ENCODE measurements around the gene ASXL1. TPM values are rescaled to one million over a fixed set of nuclear protein-coding genes. Genes with fewer than 3 reads are reported as not detected.
A peak's percentile ranks its signal among the peaks of the same experiment; 100 is the strongest.
"Not testable (repeated sequence)": the region's sequence is repeated elsewhere in the genome, so short reads cannot be mapped to it uniquely, and the experiment has no call there.

The ASXL1 gene
- total RNA-seq, 1 experiment from 2014 or later, result 22.6 TPM

DNA sequence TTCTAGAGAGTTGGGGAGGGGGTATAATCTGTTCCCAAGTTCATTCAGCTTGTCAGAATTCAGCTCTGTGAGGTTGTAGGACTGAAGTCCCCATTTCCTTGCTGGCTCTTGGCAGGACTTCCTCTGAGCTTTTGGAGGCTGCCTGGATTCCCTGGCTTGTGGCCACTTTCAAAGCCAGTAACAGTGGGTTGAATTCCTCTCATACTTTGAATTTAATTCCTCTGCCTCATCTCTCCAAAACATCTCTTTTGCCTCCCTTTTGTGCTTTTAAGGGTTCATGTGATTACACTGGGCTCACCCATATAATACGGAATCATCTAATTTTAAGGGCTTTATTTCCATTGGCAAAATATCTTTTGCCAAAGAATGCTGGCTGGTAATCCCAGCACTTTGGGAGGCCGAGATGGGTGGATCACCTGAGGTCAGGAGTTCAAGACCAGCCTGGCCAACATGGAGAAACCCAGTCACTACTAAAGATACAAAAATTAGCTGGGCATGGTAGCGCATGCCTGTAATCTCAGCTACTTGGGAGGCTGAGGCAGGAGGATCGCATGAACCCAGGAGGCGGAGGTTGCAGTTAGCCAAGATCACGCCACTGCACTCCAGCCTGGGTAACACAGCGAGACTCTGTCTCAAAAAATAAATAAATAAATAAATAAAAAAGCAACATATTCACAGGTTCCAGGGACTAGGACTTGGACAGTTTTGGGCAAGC, 2.1 kb upstream of the ASXL1 start:
- in situ Hi-C loops (cut with HindIII; ENCODE audit: low pct_unique_long_range_greater_than_20kb, low sequenced_read_pairs); DNase-seq (ENCODE audit: low read depth, low spot score): not testable (repeated sequence)

DNA sequence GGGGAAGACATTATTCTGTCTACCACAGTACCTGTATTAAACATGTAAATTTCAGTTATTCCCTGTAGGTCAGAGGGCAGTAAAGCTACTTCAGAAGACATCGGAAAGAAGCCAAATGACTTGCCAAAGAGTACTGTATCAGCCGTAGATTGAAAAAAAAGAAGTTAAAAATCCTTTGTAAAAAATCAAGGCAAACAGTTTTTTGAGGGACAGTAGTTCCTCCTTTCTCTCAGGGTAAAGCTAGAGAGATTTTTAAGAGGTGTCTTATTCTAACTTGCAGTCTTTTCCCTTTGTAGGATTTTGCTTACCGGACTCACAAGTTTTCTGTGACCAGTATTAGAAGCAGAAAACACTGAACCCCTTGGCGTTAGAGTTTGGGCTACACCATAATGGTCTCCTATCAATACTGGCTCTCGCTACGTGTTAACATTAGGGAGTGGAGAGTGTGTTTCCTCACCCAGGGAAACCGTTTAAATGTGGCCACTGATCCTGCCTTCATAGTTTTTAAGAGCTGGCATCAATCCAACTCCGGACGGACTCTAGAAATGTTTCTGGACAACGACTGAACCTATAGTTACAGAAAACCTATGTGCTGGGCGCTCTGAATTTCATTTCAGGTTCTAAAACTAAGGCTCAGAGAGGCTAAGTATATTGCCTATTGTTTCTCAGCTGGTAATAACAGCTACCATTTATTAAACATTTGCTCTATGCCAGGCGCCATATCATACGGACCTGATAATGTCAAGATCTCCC, 1.3 kb upstream of the ASXL1 start:
- in situ Hi-C loops (cut with HindIII; ENCODE audit: low pct_unique_long_range_greater_than_20kb, low sequenced_read_pairs), result no loop called here
- DNase-seq (ENCODE audit: low read depth, low spot score), result no peak

DNA sequence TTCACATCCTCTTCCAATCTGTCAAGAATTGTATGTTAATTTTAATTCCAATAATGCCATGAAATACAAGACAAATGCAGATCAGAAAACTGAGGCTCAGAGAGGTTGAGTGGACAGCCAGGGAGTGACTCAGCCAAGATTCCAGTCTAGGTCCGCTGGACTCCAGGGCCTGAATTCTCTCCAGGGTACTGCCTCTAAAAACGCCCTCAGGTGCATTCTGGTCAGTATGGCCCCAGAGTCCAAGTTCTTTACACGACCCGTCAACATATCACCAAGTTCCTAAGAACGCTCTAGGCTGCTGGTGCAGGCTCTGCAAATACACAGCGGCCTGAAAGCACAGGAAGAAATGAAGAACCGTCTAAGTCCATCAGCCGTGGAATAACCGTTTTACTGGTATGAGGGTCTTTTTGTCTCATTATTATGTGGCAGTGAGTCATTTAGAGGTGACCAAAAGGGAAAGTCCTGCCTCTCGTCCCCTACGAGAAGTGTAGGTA, 709 bp upstream of the ASXL1 start:
- no peak for DNase-seq (ENCODE audit: low read depth, low spot score)
- in situ Hi-C loops (cut with HindIII; ENCODE audit: low pct_unique_long_range_greater_than_20kb, low sequenced_read_pairs), result no loop called here

DNA sequence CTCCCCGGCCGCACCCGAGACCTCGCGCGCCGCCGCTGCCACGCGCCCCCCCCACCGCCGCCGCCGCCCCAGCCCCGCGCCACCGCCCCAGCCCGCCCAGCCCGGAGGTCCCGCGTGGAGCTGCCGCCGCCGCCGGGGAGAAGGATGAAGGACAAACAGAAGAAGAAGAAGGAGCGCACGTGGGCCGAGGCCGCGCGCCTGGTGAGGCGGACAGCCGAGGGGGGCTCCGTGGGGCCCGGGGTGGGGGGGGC, 426 bp downstream of the ASXL1 start:
- DNase-seq (ENCODE audit: low read depth, low spot score), result no peak

DNA sequence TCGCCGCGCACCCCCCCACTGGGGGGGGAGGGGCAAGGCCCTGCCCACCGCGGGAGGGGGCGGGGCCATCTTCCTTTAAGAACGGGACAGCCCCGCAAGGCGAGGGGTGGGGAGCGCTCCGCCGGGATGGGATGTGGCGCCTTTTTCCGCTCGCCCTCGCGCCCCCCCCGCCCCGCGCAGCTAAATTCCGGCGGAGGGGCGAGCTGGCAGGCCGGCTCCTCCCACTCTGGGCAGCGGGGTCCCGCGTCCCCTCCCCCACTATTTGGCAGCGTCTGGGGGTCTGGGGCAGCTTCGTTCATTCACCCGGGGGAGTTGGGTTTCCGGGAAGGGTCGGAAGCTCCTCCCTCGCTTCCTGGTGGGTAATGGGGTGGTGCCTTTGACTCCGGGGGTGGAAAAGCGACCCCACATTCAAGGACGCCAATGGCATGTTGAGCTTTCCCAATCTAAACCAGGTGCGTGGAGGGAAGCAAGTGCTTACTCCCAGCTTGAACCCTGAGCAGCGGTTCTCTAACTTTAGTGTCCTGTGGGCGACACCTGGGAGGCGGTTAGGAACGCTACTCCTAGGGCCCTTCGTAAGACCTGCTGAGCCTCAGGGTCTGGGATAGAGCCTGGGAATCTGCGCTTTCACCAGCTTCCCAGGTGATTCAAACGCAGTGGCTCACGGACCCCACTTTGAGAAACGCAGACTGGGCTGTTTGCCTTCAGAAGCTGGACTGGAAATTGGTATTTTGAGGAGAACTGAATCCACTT, 927 bp downstream of the ASXL1 start:
- in situ Hi-C loops (cut with HindIII; ENCODE audit: low pct_unique_long_range_greater_than_20kb, low sequenced_read_pairs), result no loop called here
- peak; percentile 64 for DNase-seq (ENCODE audit: low read depth, low spot score)

More for the DNA sequence above, 426 bp downstream of the ASXL1 start:
- in situ Hi-C loops (cut with HindIII; ENCODE audit: low pct_unique_long_range_greater_than_20kb, low sequenced_read_pairs), result no loop called here

DNA sequence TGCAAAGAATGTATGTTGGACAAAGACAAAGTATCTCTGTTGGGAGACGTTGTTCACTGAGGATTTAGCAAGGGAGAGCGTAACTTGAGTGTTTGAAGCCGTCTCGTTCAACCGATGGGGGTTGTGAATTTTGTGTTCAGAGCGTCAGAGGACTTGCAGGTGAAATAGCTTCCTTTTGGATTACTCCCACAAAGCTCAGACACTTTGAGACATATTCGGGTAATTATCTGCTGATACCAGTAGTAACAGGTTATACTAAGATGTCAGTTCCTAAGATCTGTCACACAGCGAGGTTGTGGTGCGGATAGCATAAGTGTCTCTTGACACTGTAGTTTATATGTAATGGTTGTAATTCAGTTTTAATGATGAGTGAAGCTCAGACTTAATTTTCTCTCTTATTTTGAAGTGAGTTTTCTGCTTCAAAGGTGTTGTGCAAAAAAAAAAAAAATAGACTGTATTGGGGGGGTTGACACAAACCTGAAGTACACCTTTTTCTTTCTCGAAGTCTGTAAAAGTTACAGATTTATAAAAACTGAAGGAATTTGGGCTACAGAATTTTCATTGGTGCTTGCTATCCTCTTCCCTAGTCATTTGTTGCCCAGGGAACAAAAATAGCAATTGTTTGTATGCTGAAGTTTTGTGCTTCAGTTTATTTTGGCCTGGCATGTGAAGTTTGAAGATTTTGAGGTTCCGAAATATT, 1.7 kb downstream of the ASXL1 start:
- in situ Hi-C loops (cut with HindIII; ENCODE audit: low pct_unique_long_range_greater_than_20kb, low sequenced_read_pairs), result no loop called here
- no peak for DNase-seq (ENCODE audit: low read depth, low spot score)

DNA sequence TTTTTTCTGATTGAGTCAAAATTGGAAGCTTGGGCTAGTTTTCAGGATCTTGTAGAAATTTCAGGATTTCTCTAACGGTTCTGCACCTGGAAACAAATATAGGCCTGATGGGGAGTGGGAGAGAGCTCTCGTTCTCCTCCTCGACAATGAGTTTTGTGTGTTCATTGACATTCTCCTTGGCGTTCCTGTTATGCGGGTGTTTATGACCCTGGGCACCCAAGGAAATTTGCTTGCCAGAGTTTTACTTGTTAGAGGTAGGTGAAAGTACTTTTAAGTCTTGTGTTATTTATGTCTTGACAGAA, 2.2 kb downstream of the ASXL1 start:
- in situ Hi-C loops (cut with HindIII; ENCODE audit: low pct_unique_long_range_greater_than_20kb, low sequenced_read_pairs), result no loop called here
- no peak for DNase-seq (ENCODE audit: low read depth, low spot score)

DNA sequence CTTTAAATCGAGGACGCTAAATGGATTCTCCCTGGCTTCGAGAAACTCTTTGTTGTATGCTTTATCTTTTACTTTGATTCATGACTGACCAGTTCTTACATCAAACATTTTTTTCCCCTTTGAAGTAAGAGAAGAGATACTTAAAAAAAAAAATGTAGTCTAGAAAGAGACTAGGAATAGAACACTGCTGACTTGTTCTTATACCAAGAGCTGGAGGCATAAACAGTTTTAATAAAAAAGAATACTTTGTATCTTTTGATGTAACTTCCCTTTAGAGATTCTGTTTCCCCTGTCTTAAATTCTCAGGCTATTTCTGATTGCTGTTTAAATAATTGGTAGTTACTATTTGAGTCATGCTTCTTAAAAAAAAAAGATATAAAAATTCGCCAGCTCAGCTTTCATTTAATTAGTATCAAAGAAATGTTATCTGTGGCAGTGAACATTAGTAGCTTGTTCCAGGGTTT, 4.8 kb downstream of the ASXL1 start:
- DNase-seq (ENCODE audit: low read depth, low spot score), result peak; percentile 49
- in situ Hi-C loops (cut with HindIII; ENCODE audit: low pct_unique_long_range_greater_than_20kb, low sequenced_read_pairs), result no loop called here

DNA sequence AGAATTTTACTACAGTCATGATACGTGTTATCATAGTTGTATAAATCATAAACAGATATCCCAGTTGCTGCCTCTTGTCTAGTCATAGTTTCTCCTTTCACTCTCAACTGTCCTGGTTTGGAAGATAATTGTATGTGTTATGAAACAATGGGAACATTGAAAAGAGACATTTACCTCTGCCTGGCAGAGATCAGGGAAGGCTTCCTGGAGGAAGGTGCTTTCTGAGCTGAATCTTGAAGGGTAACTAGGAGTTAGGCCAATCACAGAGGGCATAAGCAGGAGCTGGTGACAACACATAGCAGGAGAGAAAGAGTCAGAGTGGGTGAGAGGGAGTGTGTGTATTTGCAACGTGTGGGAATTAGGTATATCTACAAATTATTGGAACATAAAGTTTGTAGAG, 5.4 kb downstream of the ASXL1 start:
- in situ Hi-C loops (cut with HindIII; ENCODE audit: low pct_unique_long_range_greater_than_20kb, low sequenced_read_pairs), result no loop called here
- no peak for DNase-seq (ENCODE audit: low read depth, low spot score)

DNA sequence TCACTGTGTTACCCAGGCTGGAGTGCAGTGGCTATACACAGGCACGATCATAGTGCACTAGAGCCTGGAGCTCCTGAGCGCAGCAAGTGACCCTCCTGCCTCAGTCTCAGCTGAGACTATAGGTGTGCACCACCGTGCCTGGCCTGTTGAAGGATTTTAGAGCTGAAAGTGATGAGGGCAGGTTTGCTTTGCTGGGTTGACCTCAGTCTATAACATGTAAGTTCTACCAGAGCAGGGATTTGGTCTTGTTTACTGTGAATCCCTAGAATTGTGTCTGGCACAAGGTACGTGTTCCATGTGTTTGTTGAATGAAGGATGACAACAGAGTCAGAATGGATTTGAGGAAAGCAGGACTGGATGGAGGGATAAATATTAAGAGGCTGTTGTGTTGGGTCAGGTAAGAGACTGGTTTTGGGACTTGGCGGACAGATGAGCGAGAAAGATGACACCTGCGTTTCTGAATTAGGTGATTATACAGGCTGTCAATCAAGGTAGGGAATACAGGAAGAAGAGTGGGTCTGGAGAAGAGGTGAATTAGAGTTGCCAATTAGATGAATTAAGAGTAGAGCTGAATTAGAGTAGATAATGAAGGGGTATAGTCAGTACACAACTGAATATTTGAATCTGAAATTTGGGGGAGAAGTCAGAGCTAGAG, 6.5 kb downstream of the ASXL1 start:
- in situ Hi-C loops (cut with HindIII; ENCODE audit: low pct_unique_long_range_greater_than_20kb, low sequenced_read_pairs), result no loop called here
- no peak for DNase-seq (ENCODE audit: low read depth, low spot score)

DNA sequence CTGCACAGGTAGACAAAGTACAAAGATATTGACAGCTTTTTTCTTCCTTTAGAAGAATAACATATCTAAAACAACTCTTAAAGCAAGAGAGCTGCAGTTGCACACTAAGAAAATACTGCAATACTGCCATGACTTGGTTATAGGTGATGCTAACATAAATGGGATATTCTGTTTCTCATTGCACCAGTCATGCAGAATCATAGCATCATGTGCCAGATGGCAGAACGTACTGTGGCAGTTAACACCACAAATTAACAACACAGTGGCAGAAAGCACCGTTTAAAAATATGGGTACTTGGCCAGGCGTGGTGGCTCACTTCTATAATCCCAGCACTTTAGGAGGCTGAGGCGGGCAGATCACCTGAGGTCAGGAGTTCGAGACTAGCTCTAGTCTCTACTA, 7.4 kb downstream of the ASXL1 start:
- in situ Hi-C loops (cut with HindIII; ENCODE audit: low pct_unique_long_range_greater_than_20kb, low sequenced_read_pairs), result no loop called here
- no peak for DNase-seq (ENCODE audit: low read depth, low spot score)

DNA sequence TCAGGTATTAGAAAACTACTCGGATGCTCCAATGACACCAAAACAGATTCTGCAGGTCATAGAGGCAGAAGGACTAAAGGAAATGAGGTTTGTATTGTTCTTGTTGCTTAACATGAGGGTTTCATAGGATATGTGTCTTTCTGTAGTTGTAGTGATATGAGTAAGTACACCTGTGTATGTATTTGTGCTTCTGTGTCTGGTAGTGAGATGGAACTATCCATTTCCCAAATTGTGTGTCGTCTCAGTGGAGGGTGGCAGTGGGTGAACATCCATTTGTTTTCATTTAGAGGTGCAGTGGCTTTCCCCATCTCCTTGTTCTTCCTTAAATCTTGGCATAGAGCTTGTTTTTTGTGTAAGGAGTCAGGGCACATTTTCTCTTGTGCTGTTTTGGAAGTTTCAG, 8.2 kb downstream of the ASXL1 start:
- no peak for DNase-seq (ENCODE audit: low read depth, low spot score)
- in situ Hi-C loops (cut with HindIII; ENCODE audit: low pct_unique_long_range_greater_than_20kb, low sequenced_read_pairs), result no loop called here

DNA sequence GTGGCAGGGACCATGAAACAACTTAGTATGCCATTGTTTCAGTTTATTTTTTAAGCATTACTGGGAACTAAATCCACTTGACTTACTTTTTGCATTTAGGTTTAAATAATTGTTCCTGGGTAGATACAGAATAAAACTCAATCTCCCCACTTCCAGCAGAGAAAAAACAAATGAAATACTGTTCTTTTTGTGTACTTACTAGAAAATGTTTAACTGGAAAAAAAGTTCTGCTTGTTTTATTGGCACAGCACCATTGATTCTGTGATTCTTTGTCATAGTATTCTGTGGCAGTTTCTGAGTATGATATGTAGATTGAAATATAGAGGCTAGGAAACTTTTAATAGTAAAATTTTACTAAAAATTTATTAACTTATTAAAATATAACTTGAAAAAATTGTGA, 10.2 kb downstream of the ASXL1 start:
- no peak for DNase-seq (ENCODE audit: low read depth, low spot score)
- in situ Hi-C loops (cut with HindIII; ENCODE audit: low pct_unique_long_range_greater_than_20kb, low sequenced_read_pairs), result no loop called here

DNA sequence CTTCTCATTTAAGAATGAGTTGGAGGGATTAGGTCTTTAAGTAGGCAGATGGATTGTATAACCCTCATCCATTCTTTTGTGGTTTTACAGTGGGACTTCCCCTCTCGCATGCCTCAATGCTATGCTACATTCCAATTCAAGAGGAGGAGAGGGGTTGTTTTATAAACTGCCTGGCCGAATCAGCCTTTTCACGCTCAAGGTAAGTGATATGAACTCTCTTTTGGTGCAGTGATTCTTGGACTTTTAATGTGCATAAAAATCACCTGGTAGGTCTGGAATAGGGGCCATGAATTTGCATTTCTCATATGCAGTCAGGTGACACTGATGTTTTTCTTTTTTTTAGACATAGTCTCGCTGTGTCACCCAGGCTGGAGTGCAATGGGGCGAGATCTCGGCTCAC, 10.8 kb downstream of the ASXL1 start:
- no peak for DNase-seq (ENCODE audit: low read depth, low spot score)

DNA sequence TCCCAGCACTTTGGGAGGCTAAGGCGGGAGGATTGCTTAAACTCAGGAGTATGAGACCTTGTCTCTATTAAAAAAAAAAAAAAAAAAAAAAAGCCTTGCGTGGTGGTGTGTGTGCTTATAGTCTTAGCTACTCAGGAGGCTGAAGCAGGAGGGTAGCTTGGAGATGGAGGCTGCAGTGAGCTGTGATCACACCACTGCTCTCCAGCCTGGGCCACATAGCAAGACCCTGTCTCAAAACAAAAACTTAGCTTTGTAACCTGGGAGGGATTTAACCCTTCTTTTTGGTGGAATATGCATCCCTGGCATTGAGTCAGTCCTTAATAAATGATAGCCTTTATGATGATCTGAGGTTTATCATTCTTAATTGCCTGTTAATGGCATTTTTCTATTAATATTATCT, 12.8 kb downstream of the ASXL1 start:
- in situ Hi-C loops (cut with HindIII; ENCODE audit: low pct_unique_long_range_greater_than_20kb, low sequenced_read_pairs), result no loop called here
- DNase-seq (ENCODE audit: low read depth, low spot score), result no peak

More for the DNA sequence above, 10.8 kb downstream of the ASXL1 start:
- in situ Hi-C loops (cut with HindIII; ENCODE audit: low pct_unique_long_range_greater_than_20kb, low sequenced_read_pairs), result no loop called here

DNA sequence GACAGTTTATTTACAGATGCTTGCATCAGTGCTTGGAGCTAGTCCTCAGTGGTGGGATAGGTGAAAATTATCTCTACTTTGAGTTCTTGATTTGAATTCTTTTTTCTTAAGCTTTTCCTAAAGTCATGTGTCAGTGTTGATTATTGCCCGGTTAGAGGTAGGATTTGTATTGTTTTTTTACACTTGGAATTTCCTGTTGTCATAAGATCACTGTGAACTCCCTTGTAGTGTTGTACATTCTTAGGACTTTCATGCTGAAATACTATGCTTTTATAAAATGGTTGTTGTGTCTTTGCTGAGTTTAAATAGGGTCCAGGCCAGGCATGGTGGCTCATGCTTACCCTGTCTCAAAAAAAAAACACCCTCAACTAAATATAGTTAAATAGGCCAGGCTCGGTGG, 20.3 kb downstream of the ASXL1 start:
- in situ Hi-C loops (cut with HindIII; ENCODE audit: low pct_unique_long_range_greater_than_20kb, low sequenced_read_pairs), result no loop called here
- no peak for DNase-seq (ENCODE audit: low read depth, low spot score)

DNA sequence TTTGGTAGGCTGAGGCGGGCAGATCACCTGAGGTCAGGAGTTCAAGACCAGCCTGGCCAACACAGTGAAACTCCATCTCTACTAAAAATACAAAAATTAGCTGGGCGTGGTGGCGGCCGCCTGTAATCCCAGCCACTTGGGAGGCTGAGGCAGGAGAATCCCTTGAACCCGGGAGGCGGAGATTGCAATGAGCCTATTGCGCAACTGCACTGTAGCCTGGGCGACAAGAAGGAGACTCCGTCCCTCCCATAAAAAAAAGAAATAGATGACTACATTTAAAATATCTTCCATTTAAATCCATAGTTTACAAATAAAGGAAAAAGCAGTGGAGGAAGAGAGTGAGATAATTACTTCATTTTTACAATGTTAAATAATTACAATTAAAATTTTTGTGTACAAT, 21.9 kb downstream of the ASXL1 start:
- DNase-seq (ENCODE audit: low read depth, low spot score); in situ Hi-C loops (cut with HindIII; ENCODE audit: low pct_unique_long_range_greater_than_20kb, low sequenced_read_pairs): not testable (repeated sequence)

DNA sequence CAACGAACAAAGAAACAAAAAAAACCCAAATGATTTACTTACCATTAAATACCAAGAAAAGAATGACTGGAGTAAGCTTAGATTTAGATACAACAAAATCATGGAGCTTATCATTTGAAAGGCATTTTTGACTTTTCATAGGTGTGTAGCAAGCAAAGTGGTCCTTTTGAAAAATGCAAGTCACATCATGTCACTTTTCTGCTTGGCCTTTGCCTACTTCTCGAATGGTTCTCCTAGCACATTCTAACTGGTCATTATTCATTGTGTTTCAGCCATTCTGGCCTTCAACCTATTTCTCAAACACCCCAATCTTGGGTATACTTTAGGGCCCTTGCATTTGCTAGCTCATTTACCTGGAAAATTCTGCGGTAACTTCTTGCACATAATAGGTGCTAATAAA, 22.6 kb downstream of the ASXL1 start:
- in situ Hi-C loops (cut with HindIII; ENCODE audit: low pct_unique_long_range_greater_than_20kb, low sequenced_read_pairs), result no loop called here
- no peak for DNase-seq (ENCODE audit: low read depth, low spot score)

Data from SK-MEL-5 (cell line).